ENCODE results near the gene FGF8. TPM values are rescaled to one million over a fixed set of nuclear protein-coding genes. Genes with fewer than 3 reads are reported as not detected.

The FGF8 gene
- total and polyA plus RNA-seq, 2 of the 8 experiments (the other 6 are each of a cell fraction or from before 2014, with no cell fraction given), result 1.1 to 3.9 TPM

DNA sequence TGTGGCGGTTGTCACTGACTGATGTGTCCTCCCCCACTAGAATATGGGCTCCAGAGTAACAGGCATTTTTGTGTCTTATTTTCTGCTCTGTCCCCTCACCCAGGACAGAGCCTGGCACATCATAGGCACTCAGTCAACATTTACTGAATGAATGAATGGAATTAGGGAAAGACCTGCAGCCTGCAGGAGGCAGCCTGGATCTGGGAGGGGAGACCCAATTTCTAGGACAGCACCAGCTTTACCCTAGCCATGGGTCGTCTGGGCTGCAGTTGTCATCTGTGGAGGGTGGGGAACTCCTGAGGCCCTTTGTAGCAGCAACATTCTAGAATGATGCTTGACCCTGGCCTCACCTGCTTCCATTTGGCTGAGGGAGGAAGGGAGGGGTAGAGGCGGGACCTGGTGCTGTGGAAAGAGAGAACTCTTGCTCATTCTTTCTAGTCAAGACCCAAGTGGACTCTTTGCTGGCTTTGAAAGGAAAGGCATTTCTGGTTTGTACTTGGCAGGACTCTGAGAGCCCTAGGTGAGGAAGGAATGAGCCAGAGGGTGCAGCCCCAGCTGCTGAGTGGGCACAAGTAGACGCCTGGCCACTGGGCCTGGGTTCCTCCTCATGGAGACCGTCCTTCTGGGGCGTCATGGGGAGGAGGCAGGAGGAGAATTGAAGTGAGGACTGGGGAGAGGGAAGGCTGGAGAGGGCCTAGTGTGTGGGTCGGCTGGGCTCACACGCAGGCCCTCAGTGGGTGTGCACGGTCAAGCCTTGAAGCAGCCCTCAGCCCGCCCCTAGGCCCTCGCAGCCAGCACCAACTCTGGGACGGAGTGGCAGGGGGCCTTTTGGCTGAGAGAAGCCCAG lies 8.9 kb downstream of the FGF8 start:
- peaks cover 0 to 4% (median 2%) of the 10 kb centered on the region in 4 experiments; a peak in 5 of 7 replicates for H3K4me1 ChIP-seq (replicated peaks in 1 of 4; ENCODE audit: control insufficient read depth in 3 of 4, insufficient read depth in 4 of 4, low read length in 3 of 4)
- H3K79me2 ChIP-seq (ENCODE audit: control insufficient read depth in 1 of 2, insufficient read depth in 2 of 2, low read length in 2 of 2), result no peaks in the 10 kb centered on the region
- no peak overlapping the region for H2BK15ac ChIP-seq (ENCODE audit: low read length)
- no peak overlapping the region for H3K14ac ChIP-seq (ENCODE audit: insufficient read length)
- H3K36me3 ChIP-seq (ENCODE audit: control insufficient read depth in 2 of 4, insufficient read depth in 4 of 4, low read length in 3 of 4), result no peaks in the 10 kb centered on the region
- ChIA-PET CTCF (ENCODE audit: partially characterized antibody) (interaction anchor here (0.6 to 9.2 kb wide), 11 partner anchors 7 to 164 kb away, joined by 3 to 100 read pairs (median 4); partner anchors contain the start of gene NPM3), POLR2A (ENCODE audit: partially characterized antibody) (interaction anchor here (0.9 to 1.6 kb wide), 2 partner anchors 16 to 51 kb away, joined by 3 to 6 read pairs; partner anchors contain the start of genes NPM3 and OGA)
- H2AK5ac ChIP-seq (ENCODE audit: low read depth, low read length), result 0 out of 2 replicates have a peak overlapping the region, but pooled peaks have one; percentile 61
- H3K4ac ChIP-seq (replicated peaks; ENCODE audit: insufficient read length, low read depth, low read length), result no peak overlapping the region
- H3K18ac ChIP-seq (ENCODE audit: extremely low read depth, low read length), result no peak overlapping the region; the same call in 1 of the 2 replicates
- no peak overlapping the region for H2BK12ac ChIP-seq (ENCODE audit: low read depth, low read length)
- H2BK120ac ChIP-seq (replicated peaks; ENCODE audit: low read depth, low read length), result no peak overlapping the region
- H4K20me1 ChIP-seq (replicated peaks in 1 of 2; ENCODE audit: control insufficient read depth in 1 of 2, insufficient read depth in 2 of 2, low read length in 2 of 2), result no peaks in the 10 kb centered on the region
- H4K5ac ChIP-seq (ENCODE audit: insufficient read length, low read depth, low read length), result no peak overlapping the region
- whole genome bisulfite sequencing, 2 experiments (ENCODE audit: extremely low coverage in 1 of 2, insufficient coverage in 1 of 2, insufficient read length in 1 of 2, insufficient replicate concordance in 2 of 2, low coverage in 1 of 2, low lambda C conversion rate in 2 of 2, missing lambda C conversion rate in 1 of 2), result 85% methylated on average over 11 of the region's 12 CpGs; no CpG with 5 or more reads in 1 of the 2 experiments
- H3K23ac ChIP-seq (ENCODE audit: insufficient read length), result no peak overlapping the region
- H3K9ac ChIP-seq (replicated peaks in 1 of 4; ENCODE audit: extremely low read depth in 1 of 4, low read depth in 3 of 4, low read length in 3 of 4), result no peak overlapping the region
- FAIRE-seq (no peak), DNase-seq (ENCODE audit: low read depth in 1 of 2, low spot score in 2 of 2) (no peak)
- H2BK20ac ChIP-seq (ENCODE audit: low read length), result no peak overlapping the region
- H3K4me3 ChIP-seq (ENCODE audit: extremely low read depth in 1 of 4, insufficient read depth in 2 of 4, low read depth in 3 of 4, low read length in 4 of 4), result no peak overlapping the region
- H3K23me2 ChIP-seq (ENCODE audit: low read depth, low read length), result no peaks in the 10 kb centered on the region
- no peak overlapping the region for H3K4me2 ChIP-seq (ENCODE audit: insufficient read depth in 1 of 2, low read depth in 2 of 2, low read length in 2 of 2)
- H3K56ac ChIP-seq (replicated peaks; ENCODE audit: insufficient read length, low read depth, low read length), result no peak overlapping the region
- H3K79me1 ChIP-seq (ENCODE audit: low read depth, low read length), result no peaks in the 10 kb centered on the region
- H2BK5ac ChIP-seq (ENCODE audit: low read depth, low read length), result no peak overlapping the region
- peak overlapping the region; percentile 73 for H4K8ac ChIP-seq (ENCODE audit: extremely low read depth, insufficient read depth, low read length)
- no peak overlapping the region for H3K27ac ChIP-seq (ENCODE audit: low read depth, low read length)
- H2AFZ ChIP-seq (ENCODE audit: low read length), result no peak overlapping the region
- peaks cover 0 to 9% (median 6%) of the 10 kb centered on the region in 4 experiments; a peak in 6 of 7 replicates for H3K27me3 ChIP-seq (replicated peaks in 1 of 4; ENCODE audit: control insufficient read depth in 3 of 4, extremely low read depth in 1 of 4, insufficient read depth in 3 of 4, low read length in 3 of 4)
- no peaks in the 10 kb centered on the region for H3K9me3 ChIP-seq (ENCODE audit: insufficient read depth in 2 of 2, low read depth in 1 of 2, low read length in 1 of 2)
- H4K91ac ChIP-seq (replicated peaks; ENCODE audit: insufficient read length, low read length), result no peak overlapping the region
- TF ChIP-seq SIX5 (IDR thresholded peaks at IDR 0.05; ENCODE audit: low read depth, low read length) (no peak), CTBP2 (IDR thresholded peaks at IDR 0.05; ENCODE audit: borderline replicate concordance, insufficient read depth, insufficient read length, low read length) (no peak), GABPA (IDR thresholded peaks at IDR 0.05; ENCODE audit: borderline replicate concordance, insufficient read depth, low read length) (no peak), GTF2F1 (IDR thresholded peaks at IDR 0.05; ENCODE audit: borderline replicate concordance, low read depth, low read length) (no peak), CHD1 (IDR thresholded peaks at IDR 0.05; ENCODE audit: low read depth, low read length) (no peak), KDM5A (IDR thresholded peaks at IDR 0.05; ENCODE audit: low read length) (no peak), BRCA1 (IDR thresholded peaks at IDR 0.05; ENCODE audit: low read depth, low read length) (no peak), RNF2 (IDR thresholded peaks at IDR 0.05; ENCODE audit: borderline replicate concordance, low read depth, low read length, missing control alignments, poor library complexity, severe bottlenecking) (no peak), CHD2 (IDR thresholded peaks at IDR 0.05; ENCODE audit: low read length) (no peak)
- TF ChIP-seq, protein P1, sequence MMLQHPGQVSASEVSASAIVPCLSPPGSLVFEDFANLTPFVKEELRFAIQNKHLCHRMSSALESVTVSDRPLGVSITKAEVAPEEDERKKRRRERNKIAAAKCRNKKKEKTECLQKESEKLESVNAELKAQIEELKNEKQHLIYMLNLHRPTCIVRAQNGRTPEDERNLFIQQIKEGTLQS (IDR thresholded peaks at IDR 0.05; ENCODE audit: insufficient read depth, low read depth, low read length), result no peak

Measured in H1 (cell line).